IPS-15b (cell line): ENCODE data around the gene EIF3M.
"Not testable (repeated sequence)": the region's sequence is repeated elsewhere in the genome, so short reads cannot be mapped to it uniquely, and the experiment has no call there.

Experiments
- H3K27me3 ChIP-seq: one replicate; pipeline ENCODE4 v1.6.1; 2013; ENCODE audit warnings: low read length; ENCODE audit not compliant: control insufficient read depth, insufficient read depth
- H3K36me3 ChIP-seq: one replicate; pipeline ENCODE4 v1.6.1; 2013; ENCODE audit warnings: low read length; ENCODE audit not compliant: control insufficient read depth, insufficient read depth
- H3K4me1 ChIP-seq: one replicate; pipeline ENCODE4 v1.6.1; 2013; ENCODE audit warnings: mild to moderate bottlenecking, low read length; ENCODE audit not compliant: control insufficient read depth, insufficient read depth
- H3K4me3 ChIP-seq: one replicate; pipeline ENCODE4 v1.5.1; 2013; ENCODE audit warnings: low read depth, low read length
- H3K9ac ChIP-seq: one replicate; pipeline ENCODE4 v1.6.1; 2013; ENCODE audit warnings: low read depth, mild to moderate bottlenecking, low read length
- H3K9me3 ChIP-seq: one replicate; pipeline ENCODE4 v1.6.1; 2013; ENCODE audit warnings: mild to moderate bottlenecking, low read length; ENCODE audit not compliant: control insufficient read depth, insufficient read depth

The EIF3M gene

DNA sequence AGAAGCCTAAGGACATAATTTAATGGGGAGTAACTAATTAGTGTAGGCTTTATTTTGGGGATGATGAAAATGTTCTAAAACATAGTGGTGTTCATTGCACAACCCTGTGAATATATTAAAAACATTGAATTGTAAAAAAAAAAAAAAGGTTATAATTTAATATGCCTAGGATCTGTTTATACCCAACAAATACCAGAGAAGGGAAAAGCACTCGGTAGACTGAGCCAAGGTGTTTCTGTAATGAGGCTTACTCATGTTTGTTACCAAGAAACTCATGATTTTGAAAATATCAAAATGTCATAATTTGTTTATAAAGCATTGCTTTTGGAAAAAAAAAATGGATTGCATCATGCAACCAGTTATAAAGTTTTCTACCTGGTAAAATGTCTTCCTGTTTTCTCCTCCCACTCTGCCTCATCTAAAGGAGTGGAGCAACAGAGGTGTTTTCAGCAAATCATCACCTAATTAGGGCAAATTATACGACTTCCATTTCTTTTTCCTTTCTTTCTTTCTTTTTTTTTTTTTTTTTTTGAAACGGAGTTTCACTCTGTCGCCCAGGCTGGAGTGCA lies 14.2 kb upstream of the EIF3M start:
- H3K36me3 ChIP-seq, result no peaks in the 10 kb centered on the region
- H3K9me3 ChIP-seq, result no peaks in the 10 kb centered on the region
- H3K4me3 ChIP-seq, result no peak overlapping the region
- H3K27me3 ChIP-seq, result peaks cover 9% of the 10 kb centered on the region
- H3K9ac ChIP-seq, result no peak overlapping the region
- peaks cover 3% of the 10 kb centered on the region for H3K4me1 ChIP-seq

DNA sequence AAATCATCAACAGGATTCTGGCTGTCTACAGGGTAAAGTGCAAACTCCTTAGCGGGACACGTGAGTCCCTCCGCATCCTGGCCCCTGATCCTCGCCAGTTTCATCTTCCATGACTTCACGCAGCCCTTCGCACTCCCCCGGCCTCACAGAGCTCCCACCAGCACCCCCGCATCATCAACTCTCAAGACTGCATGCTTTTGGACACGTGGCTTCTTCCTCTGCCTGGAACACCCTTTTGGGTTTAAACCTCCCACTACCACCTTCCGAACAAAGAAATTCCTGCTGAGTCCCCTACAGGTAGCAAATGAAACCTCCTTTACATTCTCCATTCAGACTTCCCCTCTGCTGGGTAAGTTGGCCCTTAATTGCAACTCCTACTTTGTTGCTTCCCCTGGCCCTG lies 12.6 kb upstream of the EIF3M start:
- peaks cover 3% of the 10 kb centered on the region for H3K4me1 ChIP-seq
- peaks cover 9% of the 10 kb centered on the region for H3K27me3 ChIP-seq
- no peak overlapping the region for H3K4me3 ChIP-seq
- no peaks in the 10 kb centered on the region for H3K9me3 ChIP-seq
- no peaks in the 10 kb centered on the region for H3K36me3 ChIP-seq
- H3K9ac ChIP-seq, result no peak overlapping the region

DNA sequence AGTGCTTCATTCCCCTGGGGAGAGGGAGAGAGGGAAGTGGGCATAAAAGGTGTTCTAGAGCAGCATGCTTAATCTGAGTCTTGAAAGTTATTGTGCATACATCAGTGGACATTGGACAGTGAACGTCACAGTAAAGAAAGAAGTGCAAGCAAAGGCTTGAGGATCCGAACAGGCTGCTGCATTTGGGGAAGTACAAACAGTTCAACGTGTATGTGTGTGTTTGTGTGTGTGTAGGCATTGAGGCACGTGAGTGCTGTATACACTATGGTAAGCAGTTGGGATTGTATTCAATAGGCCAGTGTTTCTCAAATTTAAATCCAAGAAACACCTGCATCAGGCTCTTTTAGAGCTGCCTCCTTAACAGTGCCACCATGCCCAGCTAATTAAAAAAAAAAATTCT lies 10.4 kb upstream of the EIF3M start:
- H3K9me3 ChIP-seq, result no peaks in the 10 kb centered on the region
- H3K9ac ChIP-seq, result no peak overlapping the region
- H3K27me3 ChIP-seq, result peaks cover 9% of the 10 kb centered on the region
- peaks cover 3% of the 10 kb centered on the region for H3K4me1 ChIP-seq
- H3K36me3 ChIP-seq, result no peaks in the 10 kb centered on the region
- H3K4me3 ChIP-seq, result no peak overlapping the region

DNA sequence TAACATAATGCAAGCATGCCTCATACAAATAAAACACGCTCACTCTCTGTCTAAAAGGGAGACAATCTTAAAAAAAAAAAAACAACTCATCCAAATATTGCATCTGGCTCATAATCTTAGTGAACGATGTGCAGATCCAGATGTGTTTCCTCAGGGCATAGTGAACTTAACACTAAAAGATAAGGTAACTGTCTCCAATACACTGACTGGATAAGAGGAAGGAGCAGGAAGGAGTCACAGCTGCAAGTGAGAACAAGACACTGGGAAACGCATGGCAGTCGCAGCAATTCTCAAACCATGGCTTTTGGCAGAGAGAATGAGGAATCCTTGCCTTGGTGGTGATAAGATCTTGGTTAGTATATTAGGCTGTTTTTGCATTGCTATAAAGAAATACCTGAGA lies 9.2 kb upstream of the EIF3M start:
- Histone ChIP-seq H3K27me3 (peaks cover 9% of the 10 kb centered on the region), H3K4me3 (no peak overlapping the region), H3K9me3 (no peaks in the 10 kb centered on the region), H3K9ac (no peak overlapping the region), H3K36me3 (no peaks in the 10 kb centered on the region), H3K4me1 (peaks cover 3% of the 10 kb centered on the region)

DNA sequence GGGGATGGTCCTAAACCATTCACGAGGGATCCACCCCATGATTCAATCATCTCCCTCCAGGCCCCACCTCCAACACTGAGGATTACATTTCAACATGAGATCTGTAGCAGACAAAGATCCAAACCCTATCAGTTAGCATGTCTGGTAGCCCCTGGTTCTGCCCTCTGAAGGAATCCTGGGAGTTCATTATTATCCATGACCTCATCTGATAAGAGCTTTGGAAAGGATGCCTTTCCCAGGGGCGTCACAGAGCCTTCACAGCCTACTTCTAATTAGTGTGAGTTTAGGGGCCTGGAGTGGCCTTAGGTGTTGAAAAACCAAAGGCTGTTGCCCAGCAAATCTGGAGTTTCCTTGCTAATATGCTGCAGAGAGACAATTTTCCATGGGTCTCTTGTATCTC lies 8.6 kb upstream of the EIF3M start:
- H3K9ac ChIP-seq, result no peak overlapping the region
- peaks cover 9% of the 10 kb centered on the region for H3K27me3 ChIP-seq
- H3K36me3 ChIP-seq, result no peaks in the 10 kb centered on the region
- no peaks in the 10 kb centered on the region for H3K9me3 ChIP-seq
- no peak overlapping the region for H3K4me3 ChIP-seq
- H3K4me1 ChIP-seq, result peaks cover 3% of the 10 kb centered on the region

DNA sequence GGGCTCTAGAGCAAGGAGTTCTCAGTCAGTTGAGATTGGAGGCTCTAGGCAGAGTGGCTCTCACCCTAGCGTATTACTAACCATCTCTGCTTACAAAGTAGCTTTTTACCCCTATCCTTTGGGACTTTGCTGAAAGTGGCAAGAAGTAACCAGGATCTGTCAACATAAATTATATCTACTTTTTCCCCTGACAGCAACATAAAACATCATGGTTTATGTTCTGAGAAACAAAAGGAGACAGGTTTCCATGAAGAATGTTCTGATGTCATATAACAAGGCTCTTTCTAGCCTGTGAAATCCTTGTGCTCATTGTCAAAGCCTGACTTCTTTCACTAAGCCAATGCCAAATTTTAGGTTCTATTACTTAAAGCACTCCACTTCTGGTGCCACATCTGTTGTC lies 7.2 kb upstream of the EIF3M start:
- no peak overlapping the region for H3K9ac ChIP-seq
- H3K4me1 ChIP-seq, result peaks cover 2% of the 10 kb centered on the region
- no peaks in the 10 kb centered on the region for H3K27me3 ChIP-seq
- H3K36me3 ChIP-seq, result no peaks in the 10 kb centered on the region
- no peaks in the 10 kb centered on the region for H3K9me3 ChIP-seq
- no peak overlapping the region for H3K4me3 ChIP-seq

DNA sequence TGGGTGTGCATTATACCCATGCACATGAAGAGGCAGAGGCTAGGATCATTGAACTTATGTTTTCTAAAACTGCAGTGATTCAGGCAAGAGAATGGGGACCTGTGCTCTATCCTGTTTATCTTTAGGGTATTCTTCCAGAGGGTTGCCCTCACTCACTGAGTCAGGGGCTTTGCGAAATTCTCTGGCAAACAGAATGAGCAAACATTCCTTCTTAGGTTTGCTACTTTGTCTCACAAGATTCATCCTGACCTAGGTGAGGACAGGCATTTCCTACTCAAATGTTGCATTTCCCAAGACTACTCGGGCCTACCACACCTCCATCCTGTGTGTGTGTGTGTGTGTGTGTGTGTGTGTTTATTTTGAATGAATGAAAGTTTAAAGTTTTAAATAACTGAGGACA lies 2.7 kb upstream of the EIF3M start:
- Histone ChIP-seq H3K27me3 (no peaks in the 10 kb centered on the region), H3K36me3 (no peaks in the 10 kb centered on the region), H3K9me3 (no peaks in the 10 kb centered on the region), H3K4me1 (peaks cover 5% of the 10 kb centered on the region), H3K4me3 (no peak overlapping the region), H3K9ac (no peak overlapping the region)

DNA sequence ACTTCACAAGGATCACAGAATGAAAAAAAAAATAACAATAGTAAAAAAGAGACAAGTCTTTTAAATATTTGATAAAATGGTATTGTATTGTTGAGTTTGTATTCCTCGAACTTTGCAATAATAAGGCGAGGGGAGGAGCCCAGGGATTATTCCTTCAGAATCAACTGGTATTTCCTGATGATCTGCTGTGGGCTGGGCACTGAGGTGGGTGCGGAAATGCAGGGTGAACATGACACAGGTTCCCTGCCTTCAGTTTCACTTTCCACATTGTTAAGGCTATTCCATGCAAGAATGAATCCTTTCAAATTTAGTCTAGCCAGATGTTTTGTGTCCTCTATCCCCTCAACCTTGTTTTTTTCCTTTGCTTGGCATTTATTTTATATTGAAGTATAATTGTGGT lies 2.1 kb upstream of the EIF3M start:
- H3K4me3 ChIP-seq, result no peak overlapping the region
- H3K27me3 ChIP-seq, result no peaks in the 10 kb centered on the region
- H3K36me3 ChIP-seq, result no peaks in the 10 kb centered on the region
- no peak overlapping the region for H3K9ac ChIP-seq
- H3K9me3 ChIP-seq, result no peaks in the 10 kb centered on the region
- peaks cover 5% of the 10 kb centered on the region for H3K4me1 ChIP-seq

DNA sequence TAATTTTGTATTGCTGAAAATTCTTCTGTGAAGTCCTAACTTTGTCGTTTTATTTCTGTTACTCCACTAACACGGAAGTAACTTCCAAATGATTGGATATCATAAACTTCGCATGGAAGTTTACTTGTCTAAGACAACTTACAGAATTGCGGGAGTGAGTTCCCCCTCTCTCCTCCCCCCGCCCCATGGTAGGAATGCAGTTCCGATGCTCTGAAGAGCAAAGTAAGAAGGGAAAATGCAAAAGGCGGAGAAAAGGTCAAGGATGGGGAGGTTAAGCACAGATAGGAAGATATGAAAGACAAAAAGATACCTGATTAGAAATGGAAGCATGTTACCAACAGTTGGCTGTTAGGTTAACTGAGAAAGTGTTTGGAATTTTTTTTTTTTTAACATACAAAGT lies 1.3 kb downstream of the EIF3M start:
- Histone ChIP-seq H3K9ac (peak overlapping the region; percentile 38), H3K4me3 (peak overlapping the region; percentile 88), H3K4me1 (peaks cover 5% of the 10 kb centered on the region), H3K36me3 (peaks cover 6% of the 10 kb centered on the region), H3K27me3 (no peaks in the 10 kb centered on the region), H3K9me3 (no peaks in the 10 kb centered on the region)

DNA sequence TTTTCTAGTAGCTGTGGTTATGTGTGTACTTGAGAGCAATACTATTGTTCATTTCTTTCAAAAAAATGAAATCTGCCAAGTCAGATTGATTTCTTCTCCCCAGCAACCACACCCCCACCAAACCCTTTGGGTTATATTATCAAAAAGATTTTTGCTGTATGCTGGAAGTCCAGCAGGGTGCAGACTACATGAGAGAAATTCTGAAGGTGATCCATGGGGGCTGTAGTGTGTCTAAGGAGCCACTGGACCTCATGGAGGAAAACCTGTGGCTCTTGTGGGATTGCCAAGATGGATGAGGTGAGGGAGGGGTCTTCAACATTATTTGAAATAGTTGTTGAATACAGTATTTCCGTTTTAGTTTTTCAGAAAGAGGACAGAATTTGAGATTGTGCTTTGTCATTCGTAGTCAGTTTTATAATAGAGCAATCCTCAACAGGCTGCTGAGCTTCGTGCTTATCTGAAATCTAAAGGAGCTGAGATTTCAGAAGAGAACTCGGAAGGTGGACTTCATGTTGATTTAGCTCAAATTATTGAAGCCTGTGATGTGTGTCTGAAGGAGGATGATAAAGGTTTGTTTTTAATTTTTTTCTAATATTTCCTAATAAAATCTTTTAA lies 3.1 kb downstream of the EIF3M start:
- H3K4me3 ChIP-seq, result no peak overlapping the region
- no peak overlapping the region for H3K9ac ChIP-seq
- no peaks in the 10 kb centered on the region for H3K9me3 ChIP-seq
- H3K27me3 ChIP-seq, result no peaks in the 10 kb centered on the region
- H3K36me3 ChIP-seq, result peaks cover 16% of the 10 kb centered on the region
- peaks cover 5% of the 10 kb centered on the region for H3K4me1 ChIP-seq

DNA sequence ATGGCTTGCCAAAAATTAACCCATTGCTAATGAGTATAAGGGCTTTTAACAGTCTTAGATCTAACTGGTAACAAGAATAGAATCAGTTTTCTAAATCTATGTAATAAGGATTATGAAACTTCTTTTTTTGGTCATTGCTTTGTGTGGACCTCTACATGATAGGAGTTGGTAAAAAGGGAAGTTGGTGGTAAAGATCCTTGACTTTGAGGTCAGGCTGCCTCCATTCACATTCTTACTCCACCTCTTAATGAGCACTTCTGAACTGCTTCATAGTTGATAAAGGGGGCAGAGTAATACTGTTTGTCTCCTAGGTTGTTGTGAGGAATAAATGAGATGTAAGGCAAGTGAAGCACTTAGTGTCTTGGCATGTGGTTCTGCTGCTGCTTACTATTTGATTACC lies 10.6 kb downstream of the EIF3M start:
- no peaks in the 10 kb centered on the region for H3K27me3 ChIP-seq
- no peak overlapping the region for H3K9ac ChIP-seq
- H3K9me3 ChIP-seq, result no peaks in the 10 kb centered on the region
- H3K4me3 ChIP-seq, result no peak overlapping the region
- H3K4me1 ChIP-seq, result peaks cover 6% of the 10 kb centered on the region
- H3K36me3 ChIP-seq, result peaks cover 42% of the 10 kb centered on the region

DNA sequence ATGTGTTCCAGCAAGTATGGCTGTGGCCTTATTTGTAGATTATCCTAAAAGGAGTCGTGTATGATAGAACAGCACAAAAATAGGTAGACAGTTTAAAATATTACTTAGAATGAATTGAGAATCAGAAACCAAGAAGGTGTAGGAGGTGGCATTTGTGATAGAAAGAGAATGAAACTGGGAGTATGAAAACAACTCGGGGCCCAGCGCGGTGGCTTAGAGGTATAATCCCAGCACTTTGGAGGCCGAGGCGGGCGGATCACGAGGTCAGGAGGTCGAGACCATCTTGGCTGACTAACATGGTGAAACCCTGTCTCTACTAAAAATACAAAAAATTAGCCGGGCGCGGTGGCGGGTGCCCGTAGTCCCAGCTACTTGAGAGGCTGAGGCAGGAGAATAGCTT lies 12.5 kb downstream of the EIF3M start:
- not testable (repeated sequence) for H3K4me1 ChIP-seq, H3K9me3 ChIP-seq, H3K27me3 ChIP-seq, H3K4me3 ChIP-seq, H3K9ac ChIP-seq
- H3K36me3 ChIP-seq, result peaks cover 34% of the 10 kb centered on the region
